ENCODE results near the gene PALB2. TPM values are rescaled to one million over a fixed set of nuclear protein-coding genes. Genes with fewer than 3 reads are reported as not detected.

The PALB2 gene
- polyA plus RNA-seq, 1 experiment = 6.5 TPM

DNA sequence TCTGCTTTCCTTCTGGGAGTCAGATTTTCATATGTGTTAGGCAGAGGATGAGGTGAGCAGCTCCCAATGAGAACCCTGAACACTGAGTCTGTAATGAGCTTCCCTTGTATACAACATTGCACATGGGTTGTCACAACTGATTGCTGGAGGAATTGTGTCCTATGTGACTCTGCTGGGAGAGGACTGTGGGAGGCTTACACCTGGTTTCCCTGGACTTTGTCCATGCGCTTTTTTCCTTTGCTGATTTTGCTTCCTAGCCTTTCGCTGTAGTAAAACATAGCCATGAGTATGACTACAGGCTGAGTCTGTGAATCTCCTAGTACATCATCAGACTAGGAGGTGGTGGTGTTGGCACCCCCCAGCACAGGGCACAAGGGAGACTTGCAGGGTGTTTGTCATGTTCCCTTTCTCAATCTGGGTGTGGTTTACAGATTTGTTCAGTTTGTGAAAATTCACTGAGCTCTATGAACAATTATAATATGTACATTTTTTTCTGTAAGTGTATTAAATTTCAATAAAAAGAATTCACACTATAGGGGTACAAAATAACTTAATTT lies 35.9 kb upstream of the PALB2 start:
- H3K27ac ChIP-seq (ENCODE audit: low read depth, low read length) = no peak overlapping the region
- CTCF ChIA-PET = interaction anchor here (0.6 to 3.9 kb wide), 7 partner anchors 8 to 365 kb away, joined by 3 to 15 read pairs (median 3); no protein-coding TSS in a partner anchor
- TF ChIP-seq, protein P1, sequence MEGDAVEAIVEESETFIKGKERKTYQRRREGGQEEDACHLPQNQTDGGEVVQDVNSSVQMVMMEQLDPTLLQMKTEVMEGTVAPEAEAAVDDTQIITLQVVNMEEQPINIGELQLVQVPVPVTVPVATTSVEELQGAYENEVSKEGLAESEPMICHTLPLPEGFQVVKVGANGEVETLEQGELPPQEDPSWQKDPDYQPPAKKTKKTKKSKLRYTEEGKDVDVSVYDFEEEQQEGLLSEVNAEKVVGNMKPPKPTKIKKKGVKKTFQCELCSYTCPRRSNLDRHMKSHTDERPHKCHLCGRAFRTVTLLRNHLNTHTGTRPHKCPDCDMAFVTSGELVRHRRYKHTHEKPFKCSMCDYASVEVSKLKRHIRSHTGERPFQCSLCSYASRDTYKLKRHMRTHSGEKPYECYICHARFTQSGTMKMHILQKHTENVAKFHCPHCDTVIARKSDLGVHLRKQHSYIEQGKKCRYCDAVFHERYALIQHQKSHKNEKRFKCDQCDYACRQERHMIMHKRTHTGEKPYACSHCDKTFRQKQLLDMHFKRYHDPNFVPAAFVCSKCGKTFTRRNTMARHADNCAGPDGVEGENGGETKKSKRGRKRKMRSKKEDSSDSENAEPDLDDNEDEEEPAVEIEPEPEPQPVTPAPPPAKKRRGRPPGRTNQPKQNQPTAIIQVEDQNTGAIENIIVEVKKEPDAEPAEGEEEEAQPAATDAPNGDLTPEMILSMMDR (IDR thresholded peaks at IDR 0.05; ENCODE audit: low read depth, low read length) = no peak
- DNase-seq (ENCODE audit: low read depth, low spot score) = no peak
- no peak overlapping the region for H3K4me3 ChIP-seq (ENCODE audit: low read depth, low read length)
- H3K9me3 ChIP-seq (ENCODE audit: control insufficient read depth, insufficient read depth, low read length) = no peaks in the 10 kb centered on the region; the same call in 1 of the 2 replicates
- H3K27me3 ChIP-seq (ENCODE audit: control insufficient read depth, insufficient read depth, low read length) = no peaks in the 10 kb centered on the region
- POLR2A ChIA-PET = interaction anchor here (0.5 to 1.0 kb wide), 2 partner anchors 9 to 94 kb away, joined by 3 to 5 read pairs; no protein-coding TSS in a partner anchor

DNA sequence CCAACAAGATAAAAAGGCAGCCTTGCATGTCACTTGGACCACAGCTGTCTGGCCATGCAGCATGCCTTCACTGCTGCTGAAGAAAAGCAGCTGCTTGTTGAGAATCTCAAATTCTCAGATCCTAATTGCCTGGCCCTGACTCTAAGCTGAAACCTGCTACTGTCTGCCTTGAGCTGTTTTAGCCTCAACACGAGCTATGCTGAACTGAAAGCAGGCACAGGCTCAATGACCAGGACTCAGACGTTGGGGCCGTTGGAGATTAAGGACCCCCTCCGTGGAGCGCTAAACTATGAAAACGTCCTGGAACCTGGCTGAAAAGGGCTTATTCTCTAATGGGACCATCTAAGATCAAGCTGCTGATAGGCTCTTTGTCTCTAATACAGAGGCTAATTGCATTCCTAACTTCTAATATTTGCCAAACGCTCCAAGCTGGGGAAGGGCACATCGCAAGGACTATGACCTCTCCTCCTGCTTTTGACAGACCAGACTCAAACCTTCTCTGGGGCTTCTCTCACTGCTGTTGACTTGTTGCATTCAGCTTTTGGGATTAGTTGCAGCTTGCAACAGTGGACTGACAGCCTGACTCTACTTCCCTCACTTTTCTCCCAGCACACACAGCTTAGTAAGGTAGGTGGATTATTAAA lies 33.0 kb upstream of the PALB2 start:
- Histone ChIP-seq H3K9me3 (ENCODE audit: control insufficient read depth, insufficient read depth, low read length) (no peaks in the 10 kb centered on the region; the same call in 1 of the 2 replicates), H3K27me3 (ENCODE audit: control insufficient read depth, insufficient read depth, low read length) (no peaks in the 10 kb centered on the region), H3K4me3 (ENCODE audit: low read depth, low read length) (no peak overlapping the region), H3K27ac (ENCODE audit: low read depth, low read length) (no peak overlapping the region)
- ChIA-PET POLR2A (interaction anchor here (0.6 kb wide), 1 partner anchor 30 kb away, joined by 9 read pairs; no protein-coding TSS in a partner anchor), CTCF (interaction anchor here (0.5 to 1.4 kb wide), 3 partner anchors 53 to 564 kb away, joined by 3 to 5 read pairs (median 4); no protein-coding TSS in a partner anchor)
- TF ChIP-seq, protein P1 (IDR thresholded peaks at IDR 0.05; ENCODE audit: low read depth, low read length) = no peak
- DNase-seq (ENCODE audit: low read depth, low spot score) = no peak

DNA sequence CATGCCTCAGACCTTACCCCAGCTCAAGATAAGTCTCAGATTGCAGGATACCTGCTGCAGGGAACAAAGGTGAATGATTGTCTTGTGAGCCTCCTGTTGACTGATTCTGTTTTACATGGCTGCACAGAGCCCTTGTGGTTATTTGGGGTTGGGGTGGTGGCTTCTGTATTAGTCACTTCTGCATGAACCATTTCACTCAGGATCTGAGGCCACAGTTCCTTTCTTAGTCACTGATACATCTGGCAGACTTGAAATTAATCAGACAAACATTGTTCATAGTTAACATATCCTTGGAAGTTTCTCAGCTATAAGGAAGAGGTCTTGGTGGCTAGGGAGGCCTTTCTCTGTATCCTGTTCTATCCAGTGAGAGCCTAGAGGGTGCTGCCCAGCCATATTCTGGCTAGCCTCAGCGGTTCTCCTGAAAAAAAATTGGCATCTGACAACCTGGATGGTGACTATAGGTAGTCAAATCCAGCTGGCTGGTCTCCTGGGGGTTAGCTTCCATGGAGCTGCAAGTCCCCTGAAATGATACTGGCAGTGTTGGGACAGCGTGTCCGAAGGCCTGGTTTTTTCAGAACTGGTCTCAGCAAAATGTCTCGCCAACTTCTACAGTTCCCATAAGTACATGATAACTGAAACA lies 29.1 kb upstream of the PALB2 start:
- no peak overlapping the region for H3K4me3 ChIP-seq (ENCODE audit: low read depth, low read length)
- POLR2A ChIA-PET = interaction anchor here (1.2 kb wide), 1 partner anchor 9 kb away, joined by 8 read pairs; the partner anchor contains the start of gene PLK1
- H3K9me3 ChIP-seq (ENCODE audit: control insufficient read depth, insufficient read depth, low read length) = no peaks in the 10 kb centered on the region
- CTCF ChIA-PET = interaction anchor here (1.5 to 4.2 kb wide), 2 partner anchors 8 to 834 kb away, joined by 7 to 14 read pairs; partner anchors contain the start of gene PLK1
- H3K27ac ChIP-seq (ENCODE audit: low read depth, low read length) = peak overlapping the region; percentile 87
- H3K27me3 ChIP-seq (ENCODE audit: control insufficient read depth, insufficient read depth, low read length) = no peaks in the 10 kb centered on the region
- TF ChIP-seq, protein P1 (IDR thresholded peaks at IDR 0.05; ENCODE audit: low read depth, low read length) = no peak
- peak; percentile 76 for DNase-seq (ENCODE audit: low read depth, low spot score)

DNA sequence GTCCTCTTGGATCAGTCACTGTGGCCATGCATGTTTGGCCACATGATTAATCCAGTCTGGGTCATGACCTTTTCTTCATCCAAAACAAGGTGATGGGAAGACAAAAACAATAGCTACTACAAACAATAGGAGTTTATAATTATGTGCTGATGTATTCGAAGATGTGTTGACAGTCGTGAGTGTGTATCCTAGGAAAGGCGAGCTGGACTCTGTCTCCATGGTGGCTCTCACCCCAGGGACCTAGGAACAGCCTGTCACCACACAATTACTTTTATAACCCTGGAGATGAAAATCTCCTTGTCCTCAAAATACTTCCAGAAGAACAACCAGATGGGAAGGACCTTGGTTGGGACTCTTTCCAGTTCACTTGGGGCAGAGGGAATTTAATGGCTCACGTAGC lies 27.8 kb upstream of the PALB2 start:
- ChIA-PET CTCF (interaction anchor here (1.5 to 4.2 kb wide), 3 partner anchors 9 to 836 kb away, joined by 7 to 14 read pairs (median 13); partner anchors contain the start of gene PLK1), POLR2A (interaction anchor here (1.1 kb wide), 1 partner anchor 9 kb away, joined by 5 read pairs; no protein-coding TSS in a partner anchor)
- peak overlapping the region; percentile 96 for H3K27ac ChIP-seq (ENCODE audit: low read depth, low read length)
- no peak for DNase-seq (ENCODE audit: low read depth, low spot score)
- no peak overlapping the region for H3K4me3 ChIP-seq (ENCODE audit: low read depth, low read length)
- TF ChIP-seq, protein P1 (IDR thresholded peaks at IDR 0.05; ENCODE audit: low read depth, low read length) = no peak
- H3K27me3 ChIP-seq (ENCODE audit: control insufficient read depth, insufficient read depth, low read length) = no peaks in the 10 kb centered on the region
- H3K9me3 ChIP-seq (ENCODE audit: control insufficient read depth, insufficient read depth, low read length) = no peaks in the 10 kb centered on the region

Measured in AG04450 (cell line).